ENCODE results near the gene SECISBP2. TPM values are rescaled to one million over a fixed set of nuclear protein-coding genes. Genes with fewer than 3 reads are reported as not detected.
"Not testable (repeated sequence)": the region's sequence is repeated elsewhere in the genome, so short reads cannot be mapped to it uniquely, and the experiment has no call there.

Gene SECISBP2
- total RNA-seq, 1 donor from 2014 or later: 32.3 TPM

GRCh38 chr9:89339807-89340206 lies 21.5 kb downstream of the SECISBP2 start:
- TF ChIP-seq CTCF (conservative IDR thresholded peaks at IDR 0.05; ENCODE audit: low read depth, low read length): no peak
- no peak overlapping the region for H3K4me3 ChIP-seq (ENCODE audit: low read depth, low read length)
- no peak for DNase-seq (ENCODE audit: low read depth)

- TF ChIP-seq CTCF (conservative IDR thresholded peaks at IDR 0.05; ENCODE audit: low read depth, low read length): no peak
- no peak overlapping the region for H3K4me3 ChIP-seq (ENCODE audit: low read depth, low read length)
- no peak for DNase-seq (ENCODE audit: low read depth)
Observed at GRCh38 chr9:89340332-89340731, 22.0 kb downstream of the SECISBP2 start.

- H3K4me3 ChIP-seq (ENCODE audit: low read depth, low read length): no peak overlapping the region
- DNase-seq (ENCODE audit: low read depth): no peak
- no peak for TF ChIP-seq CTCF (conservative IDR thresholded peaks at IDR 0.05; ENCODE audit: low read depth, low read length)
Observed at GRCh38 chr9:89342213-89342612, 23.9 kb downstream of the SECISBP2 start.

GRCh38 chr9:89342948-89343347 lies 24.6 kb downstream of the SECISBP2 start:
- no peak for TF ChIP-seq CTCF (conservative IDR thresholded peaks at IDR 0.05; ENCODE audit: low read depth, low read length)
- H3K4me3 ChIP-seq (ENCODE audit: low read depth, low read length): no peak overlapping the region
- DNase-seq (ENCODE audit: low read depth): no peak

- not testable (repeated sequence) for H3K4me3 ChIP-seq (ENCODE audit: low read depth, low read length); DNase-seq (ENCODE audit: low read depth)
Observed at GRCh38 chr9:89343812-89344211, 25.5 kb downstream of the SECISBP2 start.

- TF ChIP-seq CTCF (conservative IDR thresholded peaks at IDR 0.05; ENCODE audit: low read depth, low read length): no peak
- no peak overlapping the region for H3K4me3 ChIP-seq (ENCODE audit: low read depth, low read length)
- no peak for DNase-seq (ENCODE audit: low read depth)
Observed at GRCh38 chr9:89345476-89345875, 27.2 kb downstream of the SECISBP2 start.

GRCh38 chr9:89346696-89347095 lies 28.4 kb downstream of the SECISBP2 start:
- no peak overlapping the region for H3K4me3 ChIP-seq (ENCODE audit: low read depth, low read length)
- DNase-seq (ENCODE audit: low read depth): no peak
- TF ChIP-seq CTCF (conservative IDR thresholded peaks at IDR 0.05; ENCODE audit: low read depth, low read length): no peak

GRCh38 chr9:89347651-89348050 lies 29.4 kb downstream of the SECISBP2 start:
- H3K4me3 ChIP-seq (ENCODE audit: low read depth, low read length): no peak overlapping the region
- no peak for DNase-seq (ENCODE audit: low read depth)
- TF ChIP-seq CTCF (conservative IDR thresholded peaks at IDR 0.05; ENCODE audit: low read depth, low read length): no peak
